Natural killer cell (primary cell): ENCODE measurements around the gene ABTB2. TPM values are rescaled to one million over a fixed set of nuclear protein-coding genes. Genes with fewer than 3 reads are reported as not detected.

Source experiments
- ATAC-seq, 3 donors: fragments of 150-1000 bp in 2 of 3; fragments of 200-7000 bp in 1 of 3; cut with Tn5 transposase; 1 replicate in 1 of 3; 2 replicates in 2 of 3; pipeline ENCODE4 v1.10.0; 2021; ENCODE audit warnings: mild to moderate bottlenecking in 2 of 3, moderate library complexity in 2 of 3
- DNase-seq, 2 donors: peaks; one replicate each; pipeline versions ENCODE4 v3.0.0 to v3.0.0-alpha.2; 2013 to 2021; ENCODE audit warnings: mixed read lengths in 1 of 2
- H3K27ac ChIP-seq: one replicate; pipeline ENCODE4 v1.5.1; 2013; ENCODE audit warnings: mild to moderate bottlenecking, low read length
- H3K27me3 ChIP-seq: one replicate; pipeline ENCODE4 v1.6.1; 2013; ENCODE audit warnings: low read length; ENCODE audit not compliant: control insufficient read depth, insufficient read depth
- H3K36me3 ChIP-seq: one replicate; pipeline ENCODE4 v1.6.1; 2013; ENCODE audit warnings: low read length; ENCODE audit not compliant: control insufficient read depth, insufficient read depth
- H3K4me1 ChIP-seq: one replicate; pipeline ENCODE4 v1.6.1; 2013; ENCODE audit warnings: low read length; ENCODE audit not compliant: control insufficient read depth, insufficient read depth
- H3K4me3 ChIP-seq: one replicate; pipeline ENCODE4 v1.5.1; 2013; ENCODE audit warnings: low read length
- H3K9me3 ChIP-seq: one replicate; pipeline ENCODE4 v1.6.1; 2013; ENCODE audit warnings: low read length; ENCODE audit not compliant: control insufficient read depth, insufficient read depth
- H3K27ac Mint-ChIP-seq, 2 donors: one replicate each; pipeline ENCODE4 v1.8.0; 2022; ENCODE audit warnings: mild to moderate bottlenecking in 2 of 2, mixed read lengths in 2 of 2, moderate library complexity in 1 of 2
- H3K27me3 Mint-ChIP-seq, 2 donors: one replicate each; pipeline ENCODE4 v1.8.0; 2022; ENCODE audit warnings: low read depth in 2 of 2, mixed read lengths in 2 of 2
- H3K36me3 Mint-ChIP-seq: one replicate; pipeline ENCODE4 v1.8.0; 2022; ENCODE audit warnings: mixed read lengths
- H3K4me1 Mint-ChIP-seq, 2 donors: one replicate each; pipeline ENCODE4 v1.8.0; 2022; ENCODE audit warnings: mixed read lengths in 2 of 2
- H3K4me3 Mint-ChIP-seq: one replicate; pipeline ENCODE4 v1.8.0; 2022; ENCODE audit warnings: mild to moderate bottlenecking, moderate library complexity, mixed read lengths
- H3K9me3 Mint-ChIP-seq, 2 donors: one replicate each; pipeline ENCODE4 v1.8.0; 2022; ENCODE audit warnings: mixed read lengths in 2 of 2
- WGBS: methylation state at CpG from one replicate; pipeline ENCODE4 v1.1.7; 2013; ENCODE audit warnings: missing lambda C conversion rate; ENCODE audit not compliant: insufficient coverage; 5-methylcytosine and 5-hydroxymethylcytosine counted together
- intact Hi-C: fragments of 100-400 bp; cut with micrococcal nuclease; formaldehyde crosslinking; loops from one replicate; pipeline ENCODE4 v1.14.2; 2022
- total RNA-seq, 4 donors: library from RNA; stranded (reverse); fragments of 120-200 nt in 1 of 4; gene quantifications; one replicate each; pipeline versions ENCODE4 v1.2.3 to v1.2.4, GENCODE V29; 2013 to 2022
- TF ChIP-seq, protein P1 (sequence below): fragments of 200-600 bp; IDR thresholded peaks from one replicate; pipeline ENCODE4 v1.8.0; 2022; ENCODE audit warnings: antibody characterized with exemption

Gene ABTB2
- 1 to 10 TPM in 2 of 3 donors, under 1 TPM in 1; 0.65 to 1.7 (median 1.1) TPM for total RNA-seq
- 0.27 TPM for total RNA-seq (2013)

- intact Hi-C loops = loop anchor here (1.0 to 5.0 kb wide), 3 partner anchors 81 to 305 kb away; partner anchors contain the start of genes CAPRIN1, CAT and NAT10
- H3K4me1 ChIP-seq = peaks cover 28% of the 10 kb centered on the region
- H3K27ac Mint-ChIP-seq = peak within 1 kb of the TSS; percentile 61 to 66
- DNase-seq = peak; percentile 97 to 98
- ATAC-seq = peak; percentile 92 to 98 (median 94)
- no peaks in the 10 kb centered on the region for H3K9me3 Mint-ChIP-seq
- no peaks in the 10 kb centered on the region for H3K9me3 ChIP-seq
- no peak within 1 kb of the TSS for H3K27ac ChIP-seq
- whole genome bisulfite sequencing = under 1% methylated on average over 48 of the region's 57 CpGs
- peak within 1 kb of the TSS; percentile 47 for H3K4me3 ChIP-seq
- H3K27me3 ChIP-seq = peaks cover 22% of the 10 kb centered on the region
- TF ChIP-seq, protein P1, sequence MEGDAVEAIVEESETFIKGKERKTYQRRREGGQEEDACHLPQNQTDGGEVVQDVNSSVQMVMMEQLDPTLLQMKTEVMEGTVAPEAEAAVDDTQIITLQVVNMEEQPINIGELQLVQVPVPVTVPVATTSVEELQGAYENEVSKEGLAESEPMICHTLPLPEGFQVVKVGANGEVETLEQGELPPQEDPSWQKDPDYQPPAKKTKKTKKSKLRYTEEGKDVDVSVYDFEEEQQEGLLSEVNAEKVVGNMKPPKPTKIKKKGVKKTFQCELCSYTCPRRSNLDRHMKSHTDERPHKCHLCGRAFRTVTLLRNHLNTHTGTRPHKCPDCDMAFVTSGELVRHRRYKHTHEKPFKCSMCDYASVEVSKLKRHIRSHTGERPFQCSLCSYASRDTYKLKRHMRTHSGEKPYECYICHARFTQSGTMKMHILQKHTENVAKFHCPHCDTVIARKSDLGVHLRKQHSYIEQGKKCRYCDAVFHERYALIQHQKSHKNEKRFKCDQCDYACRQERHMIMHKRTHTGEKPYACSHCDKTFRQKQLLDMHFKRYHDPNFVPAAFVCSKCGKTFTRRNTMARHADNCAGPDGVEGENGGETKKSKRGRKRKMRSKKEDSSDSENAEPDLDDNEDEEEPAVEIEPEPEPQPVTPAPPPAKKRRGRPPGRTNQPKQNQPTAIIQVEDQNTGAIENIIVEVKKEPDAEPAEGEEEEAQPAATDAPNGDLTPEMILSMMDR = no peak
- H3K36me3 Mint-ChIP-seq = no peaks in the 10 kb centered on the region
- H3K36me3 ChIP-seq = no peaks in the 10 kb centered on the region
- H3K4me3 Mint-ChIP-seq = peak within 1 kb of the TSS; percentile 96
- H3K4me1 Mint-ChIP-seq = peaks cover 28 to 43% of the 10 kb centered on the region in 2 donors
- H3K27me3 Mint-ChIP-seq = peaks cover 32 to 62% of the 10 kb centered on the region in 2 donors
These were observed at the start of gene ABTB2 for GRCh38 chr11:34357701-34358257. Gene ABTB2 (minus strand): TSS chr11:34358010.

- H3K36me3 Mint-ChIP-seq = no peaks in the 10 kb centered on the region
- no peak overlapping the region for H3K27ac ChIP-seq
- H3K36me3 ChIP-seq = no peaks in the 10 kb centered on the region
- no peaks in the 10 kb centered on the region for H3K4me1 ChIP-seq
- no peaks in the 10 kb centered on the region for H3K9me3 ChIP-seq
- no peak overlapping the region for H3K4me3 ChIP-seq
- no peaks in the 10 kb centered on the region for H3K27me3 ChIP-seq
- H3K4me1 Mint-ChIP-seq = no peaks in the 10 kb centered on the region
- no peaks in the 10 kb centered on the region for H3K9me3 Mint-ChIP-seq
- WGBS = 75% methylated on average over 2 of the region's 2 CpGs
- no peak for ATAC-seq
- intact Hi-C loops = no loop called here
- H3K27ac Mint-ChIP-seq = no peak overlapping the region
- peaks cover 20 to 44% of the 10 kb centered on the region in 2 donors for H3K27me3 Mint-ChIP-seq
- TF ChIP-seq, protein P1 = no peak
- DNase-seq = no peak
- H3K4me3 Mint-ChIP-seq = no peak overlapping the region
These were observed 49.5 kb upstream of the ABTB2 start for GRCh38 chr11:34407121-34407813.

- Histone ChIP-seq H3K4me1 (no peaks in the 10 kb centered on the region), H3K27me3 (no peaks in the 10 kb centered on the region), H3K9me3 (no peaks in the 10 kb centered on the region), H3K27ac (no peak overlapping the region), H3K36me3 (no peaks in the 10 kb centered on the region), H3K4me3 (no peak overlapping the region)
- WGBS = 87% methylated on average over 2 of the region's 3 CpGs
- peaks cover 20 to 44% of the 10 kb centered on the region in 2 donors for H3K27me3 Mint-ChIP-seq
- ATAC-seq (no peak), DNase-seq (no peak)
- no peaks in the 10 kb centered on the region for H3K36me3 Mint-ChIP-seq
- TF ChIP-seq, protein P1 = no peak
- no peak overlapping the region for H3K27ac Mint-ChIP-seq
- no peaks in the 10 kb centered on the region for H3K9me3 Mint-ChIP-seq
- intact Hi-C loops = no loop called here
- no peak overlapping the region for H3K4me3 Mint-ChIP-seq
- no peaks in the 10 kb centered on the region for H3K4me1 Mint-ChIP-seq
These were observed 48.6 kb upstream of the ABTB2 start for GRCh38 chr11:34406413-34406812.
